K562 (cell line): ENCODE data around the gene LDLR. TPM values are rescaled to one million over a fixed set of nuclear protein-coding genes. Genes with fewer than 3 reads are reported as not detected.
A peak's percentile ranks its signal among the peaks of the same experiment; 100 is the strongest.

Experiments used
- ATAC-seq: fragments of 200-7000 bp; cut with Tn5 transposase; 3 replicates; pipeline ENCODE4 v1.9.1; 2020; ENCODE audit warnings: moderate library complexity
- BruUV-seq: library from RNA; stranded (reverse); fragments of 400-500 nt; replicated peaks from 2 replicates; lab custom pipeline; 2021; lab: Mats Ljungman, UMichigan
- CTCF ChIA-PET: fragments of 300-600 bp; formaldehyde crosslinking; extraction: SDS; loops from one replicate; lab custom pipeline; 2021; ENCODE audit warnings: low intra/inter-chr PET ratio; lab: Yijun Ruan, JAX
- POLR2A ChIA-PET: fragments of 300-600, 350-650 bp; sonication (Branson Sonifier 250); formaldehyde crosslinking; extraction: SDS; loops from one replicate; lab custom pipeline; 2021; ENCODE audit warnings: antibody characterized with exemption, inconsistent platforms; lab: Yijun Ruan, JAX
- DNase-seq, 4 experiments: peaks; one replicate each; pipeline versions ENCODE4 v3.0.0 to v3.0.0-alpha.2; 2011 to 2018; ENCODE audit warnings: low spot score in 3 of 4, mixed read lengths in 3 of 4; ENCODE audit errors: extremely low read depth in 1 of 4
- FAIRE-seq: peaks from 2 replicates; lab custom pipeline; 2011; peaks lifted over from hg19 to GRCh38; lab: Jason Lieb, UNC
- H2AFZ ChIP-seq: 2 replicates; pipeline ENCODE4 v1.6.0; 2011; ENCODE audit warnings: low read depth, low read length, control low read depth, inconsistent platforms
- H3K27ac ChIP-seq: fragments of 200-600 bp; 3 replicates; pipeline ENCODE4 v1.8.0; 2011; ENCODE audit warnings: low read depth, mild to moderate bottlenecking, control low read depth, inconsistent platforms, low read length, moderate library complexity, mixed read lengths; ENCODE audit errors: extremely low read depth
- H3K27me3 ChIP-seq, 2 experiments: fragments of 300-600 bp in 1 of 2; 2 replicates in 1 of 2; 3 replicates in 1 of 2; pipeline versions ENCODE4 v1.6.0 to v1.8.0; 2011; ENCODE audit warnings: inconsistent platforms in 2 of 2, low read length in 2 of 2, mild to moderate bottlenecking in 1 of 2, mixed read lengths in 1 of 2, moderate library complexity in 1 of 2; ENCODE audit not compliant: control insufficient read depth in 2 of 2, insufficient read depth in 2 of 2
- H3K36me3 ChIP-seq: fragments of 300-600 bp; 3 replicates; pipeline ENCODE4 v1.8.0; 2011; ENCODE audit warnings: mild to moderate bottlenecking, low read length, inconsistent platforms; ENCODE audit not compliant: control insufficient read depth, insufficient read depth
- H3K4me1 ChIP-seq, 2 experiments: fragments of 200-600 bp in 1 of 2; replicated peaks in 1 of 2; 2 replicates in 1 of 2; 3 replicates in 1 of 2; pipeline versions ENCODE4 v1.5.1 to v1.8.0; 2011; ENCODE audit warnings: inconsistent platforms in 2 of 2, low read length in 2 of 2, mild to moderate bottlenecking in 1 of 2, mixed read lengths in 1 of 2, moderate library complexity in 1 of 2; ENCODE audit not compliant: control insufficient read depth in 2 of 2, insufficient read depth in 2 of 2
- H3K4me2 ChIP-seq: 2 replicates; pipeline ENCODE4 v1.6.1; 2011; ENCODE audit warnings: low read length, control low read depth, inconsistent platforms, mixed read lengths; ENCODE audit not compliant: insufficient read depth
- H3K4me3 ChIP-seq: fragments of 200-600 bp; sonication (generic), shearing (Covaris generic); 2 replicates; pipeline ENCODE4 v1.5.1; 2016; ENCODE audit warnings: control low read depth, inconsistent platforms
- H3K79me2 ChIP-seq: fragments of 200-600 bp; 3 replicates; pipeline ENCODE4 v1.8.0; 2011; ENCODE audit warnings: low read length, inconsistent platforms; ENCODE audit not compliant: control insufficient read depth, insufficient read depth
- H3K9ac ChIP-seq, 2 experiments: 2 replicates each; pipeline versions ENCODE4 v1.6.0 to v1.6.1; 2011; ENCODE audit warnings: low read depth in 2 of 2, low read length in 2 of 2, control low read depth in 1 of 2, inconsistent platforms in 1 of 2, mild to moderate bottlenecking in 1 of 2, mixed read lengths in 1 of 2; ENCODE audit not compliant: insufficient read depth in 1 of 2
- H3K9me1 ChIP-seq: one replicate; pipeline ENCODE4 v1.6.0; 2011; ENCODE audit warnings: inconsistent platforms, mild to moderate bottlenecking, low read length, moderate library complexity; ENCODE audit not compliant: control insufficient read depth, insufficient read depth
- H3K9me3 ChIP-seq: replicated peaks from 2 replicates; pipeline ENCODE4 v1.5.1; 2011; ENCODE audit warnings: low read depth, low read length, inconsistent platforms; ENCODE audit not compliant: control insufficient read depth, insufficient read depth
- H4K20me1 ChIP-seq: replicated peaks from 2 replicates; pipeline ENCODE4 v1.6.1; 2011; ENCODE audit warnings: low read length, inconsistent platforms, mixed read lengths; ENCODE audit not compliant: control insufficient read depth, insufficient read depth
- FOSL1 ChIP-seq: fragments of 200-800 bp; sonication (Bioruptor generic); conservative IDR thresholded peaks from 2 replicates; pipeline ENCODE4 v1.6.1; 2016; ENCODE audit warnings: missing genetic modification characterization, missing compliant biosample characterization
- IRF2 ChIP-seq: sonication (generic); formaldehyde crosslinking; IDR thresholded peaks from 2 replicates; pipeline ENCODE4 v1.8.1; 2022; ENCODE audit warnings: mild to moderate bottlenecking, missing genetic modification reagents
- KLF1 ChIP-seq: fragments of 450-650 bp; IDR thresholded peaks from 2 replicates; pipeline ENCODE4 v1.6.1; 2016; ENCODE audit warnings: missing genetic modification characterization, missing compliant biosample characterization
- MITF ChIP-seq: IDR thresholded peaks from 2 replicates; pipeline ENCODE4 v1.6.1; 2014; ENCODE audit warnings: antibody characterized with exemption
- POLR2A ChIP-seq: fragments of 450-650 bp; conservative IDR thresholded peaks from 2 replicates; pipeline ENCODE4 v1.6.1; 2016
- POLR2AphosphoS5 ChIP-seq: IDR thresholded peaks from 2 replicates; pipeline ENCODE4 v1.6.1; 2011; ENCODE audit warnings: mild to moderate bottlenecking, low read depth, low read length, moderate library complexity; ENCODE audit not compliant: control insufficient read depth, insufficient read depth
- POLR2G ChIP-seq: fragments of 200-400 bp; formaldehyde crosslinking; IDR thresholded peaks from 2 replicates; pipeline ENCODE4 v1.6.1; 2017; ENCODE audit warnings: low read depth, mild to moderate bottlenecking, antibody characterized with exemption, low read length, moderate library complexity
- PRMT5 ChIP-seq: sonication (generic); formaldehyde crosslinking; IDR thresholded peaks from 2 replicates; pipeline ENCODE4 v1.5.0; 2020; ENCODE audit warnings: missing genetic modification reagents
- RBFOX2 ChIP-seq: fragments of 200-400 bp; formaldehyde crosslinking; IDR thresholded peaks from 2 replicates; pipeline ENCODE4 v1.6.1; 2017; ENCODE audit warnings: low read depth, mild to moderate bottlenecking, low read length, moderate library complexity
- RBM22 ChIP-seq: fragments of 200-400 bp; formaldehyde crosslinking; IDR thresholded peaks from 2 replicates; pipeline ENCODE4 v1.6.1; 2018; ENCODE audit warnings: low read length, low read depth; ENCODE audit not compliant: poor library complexity, severe bottlenecking
- WGBS: fragments of 100-300 bp; shearing (Covaris generic); methylation state at CpG from one replicate; pipeline ENCODE4 v1.1.6; 2016; ENCODE audit warnings: low coverage, mixed read lengths; ENCODE audit not compliant: insufficient coverage; ENCODE audit errors: missing lambda C conversion rate; 5-methylcytosine and 5-hydroxymethylcytosine counted together
- in situ Hi-C: fragments of 300-500 bp; cut with MboI; formaldehyde crosslinking; loops from 4 replicates; pipeline ENCODE4 v1.15.0; 2018; ENCODE audit warnings: inconsistent platforms, mixed read lengths
- intact Hi-C: fragments of 100-400 bp; cut with micrococcal nuclease; formaldehyde crosslinking; loops from 2 replicates; pipeline ENCODE4 v1.14.2; 2022
- polyA plus RNA-seq, 8 experiments: library from polyadenylated mRNA; depleted of rRNA in 4 of 8; stranded (reverse) in 5 of 8; unstranded in 3 of 8; fragments of >200 nt; fragmentation: Nextera tagmentation in 2 of 8; fragmentation: Illumina TruSeq in 1 of 8; extraction: Ambion mirVana in 2 of 8; extraction: Trizol in 1 of 8; gene quantifications; 2 replicates each; pipeline versions ENCODE4 v1.2.1 to v1.2.3, GENCODE V29; 2011 to 2014; ENCODE audit warnings: inconsistent platforms in 1 of 8, missing spikeins in 1 of 8
- total RNA-seq, 7 experiments: library from RNA; depleted of rRNA in 6 of 7; stranded (reverse); fragments of >200 nt in 6 of 7; fragmentation: Illumina TruSeq in 2 of 7; extraction: Trizol in 2 of 7; gene quantifications; 2 replicates each; pipeline versions ENCODE4 v1.2.1 to v1.2.3, GENCODE V29; 2011 to 2021; ENCODE audit warnings: low replicate concordance in 1 of 7

LDLR gene
- total and polyA plus RNA-seq, 9 of the 15 experiments (the other 6 are each of a cell fraction or from before 2014, with no cell fraction given) = 19.9 to 114 (median 56.3) TPM

- TF ChIP-seq KLF1 (tag) (no peak), RBFOX2 (peak; percentile 57), IRF2 (CRISPR knock-in tag) (0 out of 2 replicates have a peak, but pooled peaks have one; percentile 31), FOSL1 (no peak), POLR2AphosphoS5 (peak; percentile 32), PRMT5 (CRISPR knock-in tag) (no peak), POLR2G (peak; percentile 62), MITF (no peak), POLR2A (peak; percentile 1; the same call in 1 of the 2 replicates), RBM22 (peak; percentile 48)
- DNase-seq (no peak), FAIRE-seq (no peak), ATAC-seq (no peak)
- Histone ChIP-seq H4K20me1 (peaks cover 9% of the 10 kb centered on the region), H3K36me3 (peaks cover 97% of the 10 kb centered on the region), H3K4me3 (no peak overlapping the region), H3K4me2 (no peak overlapping the region), H3K79me2 (peaks cover 28% of the 10 kb centered on the region), H3K27me3 (no peaks in the 10 kb centered on the region), H2AFZ (no peak overlapping the region), H3K4me1 (peaks cover 0 to 9% of the 10 kb centered on the region in 2 experiments; a peak in 1 of 5 replicates), H3K9ac (peak overlapping the region in 1 of 2 experiments; percentile 1; a peak in 2 of 4 replicates), H3K27ac (no peak overlapping the region), H3K9me3 (no peaks in the 10 kb centered on the region), H3K9me1 (peaks cover 4% of the 10 kb centered on the region)
- in situ Hi-C loops (no loop called here), intact Hi-C loops (no loop called here)
- no TSS peak for BruUV-seq
- CTCF ChIA-PET = no interaction called here
- WGBS = 91% methylated on average over 9 of the region's 9 CpGs
- POLR2A ChIA-PET = interaction anchor here (0.8 to 1.9 kb wide), 6 partner anchors 10 to 128 kb away, joined by 3 to 8 read pairs (median 4); no protein-coding TSS in a partner anchor
Observed at GRCh38 chr19:11116507-11116906, 27.2 kb downstream of the LDLR start.
